ENCODE results near the gene SELENOM.

GRCh38 chr22:31090217-31091085, 16.9 kb downstream of the SELENOM start:
- TF ChIP-seq POLR2AphosphoS5 (IDR thresholded peaks at IDR 0.05; ENCODE audit: low read depth) (no peak), GABPA (IDR thresholded peaks at IDR 0.05; ENCODE audit: low read depth) (no peak), CTCF (IDR thresholded peaks at IDR 0.05; ENCODE audit: insufficient read depth, low read length) (no peak)
